Astrocyte of the spinal cord (primary cell): ENCODE measurements around the gene LIMS2.

ENCODE experiments used
- DNase-seq: peaks from one replicate; pipeline ENCODE4 v3.0.0; 2011; ENCODE audit warnings: low read depth, low spot score
- H3K4me3 ChIP-seq: 2 replicates; pipeline ENCODE4 v1.5.1; 2011; ENCODE audit warnings: low read depth, mild to moderate bottlenecking, low read length, moderate library complexity
- CTCF ChIP-seq: IDR thresholded peaks from 2 replicates; pipeline ENCODE4 v1.5.1; 2012; ENCODE audit warnings: low read depth, mild to moderate bottlenecking, low read length, inconsistent platforms
- in situ Hi-C: cut with HindIII; loops from 2 replicates; pipeline ENCODE4 v1.10.0; 2017; ENCODE audit warnings: low sequenced_read_pairs

The LIMS2 gene

GRCh38 chr2:127618551-127619202 lies 56.7 kb downstream of the LIMS2 start:
- DNase-seq, result no peak
- TF ChIP-seq CTCF, result no peak
- in situ Hi-C loops, result no loop called here

GRCh38 chr2:127615511-127616166 lies 59.7 kb downstream of the LIMS2 start:
- no peak for DNase-seq
- TF ChIP-seq CTCF, result no peak
- no peak overlapping the region for H3K4me3 ChIP-seq
- in situ Hi-C loops, result no loop called here

More at GRCh38 chr2:127618551-127619202, 56.7 kb downstream of the LIMS2 start:
- no peak overlapping the region for H3K4me3 ChIP-seq

- TF ChIP-seq CTCF, result no peak
- no peak overlapping the region for H3K4me3 ChIP-seq
- in situ Hi-C loops, result no loop called here
- no peak for DNase-seq
Observed at GRCh38 chr2:127614731-127615130, 60.6 kb downstream of the LIMS2 start.

GRCh38 chr2:127614246-127614645 lies 61.1 kb downstream of the LIMS2 start:
- no peak for TF ChIP-seq CTCF
- DNase-seq, result no peak
- in situ Hi-C loops, result no loop called here
- H3K4me3 ChIP-seq, result no peak overlapping the region

GRCh38 chr2:127612111-127612822 lies 63.1 kb downstream of the LIMS2 start:
- TF ChIP-seq CTCF, result no peak
- no peak for DNase-seq
- no peak overlapping the region for H3K4me3 ChIP-seq
- in situ Hi-C loops, result no loop called here

GRCh38 chr2:127611076-127611925 lies 64.0 kb downstream of the LIMS2 start:
- no peak for TF ChIP-seq CTCF
- in situ Hi-C loops, result no loop called here
- no peak for DNase-seq
- H3K4me3 ChIP-seq, result no peak overlapping the region
